KMS-11 (cell line): ENCODE results near the gene MACROD1.

Source experiments
- H2AFZ ChIP-seq: fragments of 200-600 bp; sonication (generic); 2 replicates; pipeline ENCODE4 v1.6.1; 2016; ENCODE audit warnings: antibody characterized with exemption, mixed run types, low read depth
- H3K27ac ChIP-seq: fragments of 200-600 bp; sonication (generic); 2 replicates; pipeline ENCODE4 v1.6.1; 2016; ENCODE audit warnings: mild to moderate bottlenecking, mixed run types
- H3K27me3 ChIP-seq: fragments of 200-600 bp; sonication (generic); 2 replicates; pipeline ENCODE4 v1.6.1; 2017; ENCODE audit warnings: mild to moderate bottlenecking, low read depth, mixed run types, moderate library complexity; ENCODE audit not compliant: insufficient read depth
- H3K36me3 ChIP-seq: fragments of 200-600 bp; sonication (generic); 2 replicates; pipeline ENCODE4 v1.6.1; 2017; ENCODE audit warnings: mild to moderate bottlenecking, mixed run types; ENCODE audit not compliant: insufficient read depth
- H3K4me1 ChIP-seq: fragments of 200-600 bp; sonication (generic); 2 replicates; pipeline ENCODE4 v1.6.1; 2016; ENCODE audit warnings: mild to moderate bottlenecking, low read depth, mixed run types; ENCODE audit not compliant: poor library complexity, severe bottlenecking
- H3K4me2 ChIP-seq: fragments of 200-600 bp; sonication (generic); 2 replicates; pipeline ENCODE4 v1.7.0; 2016; ENCODE audit warnings: mild to moderate bottlenecking, mixed run types
- H3K4me3 ChIP-seq: fragments of 200-600 bp; sonication (generic); IDR thresholded peaks from 2 replicates; pipeline ENCODE4 v1.6.1; 2017; ENCODE audit warnings: low read depth, low read length, mixed read lengths; ENCODE audit not compliant: insufficient read depth
- H3K79me2 ChIP-seq: fragments of 200-600 bp; sonication (generic); 2 replicates; pipeline ENCODE4 v1.6.1; 2016; ENCODE audit warnings: low read depth, mixed run types; ENCODE audit not compliant: insufficient read depth
- H3K9ac ChIP-seq: fragments of 200-600 bp; sonication (generic); 2 replicates; pipeline ENCODE4 v1.6.1; 2016; ENCODE audit warnings: mild to moderate bottlenecking, mixed run types
- H4K20me1 ChIP-seq: fragments of 200-600 bp; sonication (generic); 2 replicates; pipeline ENCODE4 v1.6.1; 2016; ENCODE audit warnings: mild to moderate bottlenecking, mixed run types; ENCODE audit not compliant: insufficient read depth
- TF ChIP-seq, protein P1 (sequence below): fragments of 200-600 bp; sonication (generic); conservative IDR thresholded peaks from 2 replicates; pipeline ENCODE4 v1.6.1; 2017; ENCODE audit warnings: low read depth, mild to moderate bottlenecking, antibody characterized with exemption, low read length, moderate library complexity, mixed read lengths

The MACROD1 gene

DNA sequence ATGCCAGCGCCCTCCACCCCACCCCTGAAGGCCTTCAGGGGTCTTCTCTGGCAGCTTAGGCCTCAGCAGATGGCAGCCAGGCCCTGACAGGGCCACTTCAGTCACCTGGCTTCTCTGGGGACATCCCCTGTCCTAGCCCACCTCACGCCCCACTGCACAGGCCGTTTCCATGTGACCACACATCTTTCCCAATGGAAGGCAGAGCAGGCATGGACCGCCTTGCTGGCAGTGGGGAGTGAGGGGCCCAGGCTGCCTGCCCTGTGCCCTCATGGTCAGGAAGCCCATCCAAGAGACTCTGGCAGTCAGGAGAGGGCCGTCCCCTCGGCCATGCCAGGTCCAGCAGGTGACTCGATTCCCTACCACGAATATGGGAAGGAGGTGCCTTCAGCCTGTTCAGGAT lies 25.8 kb downstream of the MACROD1 start:
- TF ChIP-seq, protein P1, sequence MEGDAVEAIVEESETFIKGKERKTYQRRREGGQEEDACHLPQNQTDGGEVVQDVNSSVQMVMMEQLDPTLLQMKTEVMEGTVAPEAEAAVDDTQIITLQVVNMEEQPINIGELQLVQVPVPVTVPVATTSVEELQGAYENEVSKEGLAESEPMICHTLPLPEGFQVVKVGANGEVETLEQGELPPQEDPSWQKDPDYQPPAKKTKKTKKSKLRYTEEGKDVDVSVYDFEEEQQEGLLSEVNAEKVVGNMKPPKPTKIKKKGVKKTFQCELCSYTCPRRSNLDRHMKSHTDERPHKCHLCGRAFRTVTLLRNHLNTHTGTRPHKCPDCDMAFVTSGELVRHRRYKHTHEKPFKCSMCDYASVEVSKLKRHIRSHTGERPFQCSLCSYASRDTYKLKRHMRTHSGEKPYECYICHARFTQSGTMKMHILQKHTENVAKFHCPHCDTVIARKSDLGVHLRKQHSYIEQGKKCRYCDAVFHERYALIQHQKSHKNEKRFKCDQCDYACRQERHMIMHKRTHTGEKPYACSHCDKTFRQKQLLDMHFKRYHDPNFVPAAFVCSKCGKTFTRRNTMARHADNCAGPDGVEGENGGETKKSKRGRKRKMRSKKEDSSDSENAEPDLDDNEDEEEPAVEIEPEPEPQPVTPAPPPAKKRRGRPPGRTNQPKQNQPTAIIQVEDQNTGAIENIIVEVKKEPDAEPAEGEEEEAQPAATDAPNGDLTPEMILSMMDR: no peak
- Histone ChIP-seq H3K79me2 (no peaks in the 10 kb centered on the region), H3K4me2 (no peak overlapping the region), H3K4me1 (no peaks in the 10 kb centered on the region), H2AFZ (no peak overlapping the region), H3K27ac (no peak overlapping the region), H3K9ac (no peak overlapping the region), H4K20me1 (no peaks in the 10 kb centered on the region), H3K4me3 (no peak overlapping the region), H3K36me3 (no peaks in the 10 kb centered on the region), H3K27me3 (no peaks in the 10 kb centered on the region)

DNA sequence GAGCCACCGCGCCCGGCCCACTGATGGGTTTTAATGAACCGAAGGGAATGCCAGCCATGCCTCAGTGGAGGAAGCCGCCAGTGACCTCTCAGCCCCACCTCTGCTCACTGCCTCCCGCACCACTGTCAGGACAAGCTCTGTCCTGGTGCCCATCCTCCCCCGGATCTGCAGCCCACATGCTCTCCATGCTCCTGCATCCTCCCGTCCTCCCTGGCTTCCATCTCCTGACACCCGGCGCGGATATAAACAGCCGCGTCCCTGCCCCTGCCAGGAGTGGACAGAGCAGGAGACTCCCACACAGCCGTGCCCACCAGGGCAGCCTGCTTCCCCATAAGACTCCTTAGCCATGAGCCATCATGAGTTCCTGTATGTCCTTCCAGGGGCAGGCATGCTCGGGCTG lies 26.9 kb downstream of the MACROD1 start:
- H3K4me1 ChIP-seq: no peaks in the 10 kb centered on the region
- TF ChIP-seq, protein P1: no peak
- no peaks in the 10 kb centered on the region for H3K27me3 ChIP-seq
- no peaks in the 10 kb centered on the region for H3K79me2 ChIP-seq
- no peak overlapping the region for H2AFZ ChIP-seq
- H3K36me3 ChIP-seq: no peaks in the 10 kb centered on the region
- H3K9ac ChIP-seq: no peak overlapping the region
- H3K4me2 ChIP-seq: no peak overlapping the region
- no peaks in the 10 kb centered on the region for H4K20me1 ChIP-seq
- H3K27ac ChIP-seq: no peak overlapping the region
- H3K4me3 ChIP-seq: no peak overlapping the region

DNA sequence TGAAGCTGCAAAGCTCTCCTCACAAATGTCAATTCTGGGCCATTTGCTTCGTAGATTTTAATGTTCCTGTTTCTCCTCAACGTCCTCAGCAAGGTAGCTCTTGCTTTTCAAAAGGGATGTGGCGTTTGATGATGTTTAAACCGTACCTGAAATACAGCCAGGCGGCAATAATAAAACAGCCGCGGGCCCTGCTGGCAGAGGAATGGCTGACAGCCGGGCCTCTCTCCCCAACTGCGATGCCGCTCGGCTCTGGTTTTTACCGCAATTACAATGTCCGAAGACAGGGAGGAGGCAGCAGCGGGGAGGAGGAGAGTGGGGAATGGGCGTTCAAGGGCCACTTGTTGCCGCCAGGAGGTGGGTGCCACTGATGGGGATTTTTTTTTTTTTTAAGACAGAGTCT lies 27.5 kb downstream of the MACROD1 start:
- Histone ChIP-seq H3K9ac (no peak overlapping the region), H3K4me3 (no peak overlapping the region), H2AFZ (no peak overlapping the region), H3K36me3 (no peaks in the 10 kb centered on the region), H3K27me3 (no peaks in the 10 kb centered on the region), H3K79me2 (no peaks in the 10 kb centered on the region), H3K4me2 (no peak overlapping the region), H4K20me1 (no peaks in the 10 kb centered on the region), H3K4me1 (no peaks in the 10 kb centered on the region), H3K27ac (no peak overlapping the region)
- TF ChIP-seq, protein P1: no peak

DNA sequence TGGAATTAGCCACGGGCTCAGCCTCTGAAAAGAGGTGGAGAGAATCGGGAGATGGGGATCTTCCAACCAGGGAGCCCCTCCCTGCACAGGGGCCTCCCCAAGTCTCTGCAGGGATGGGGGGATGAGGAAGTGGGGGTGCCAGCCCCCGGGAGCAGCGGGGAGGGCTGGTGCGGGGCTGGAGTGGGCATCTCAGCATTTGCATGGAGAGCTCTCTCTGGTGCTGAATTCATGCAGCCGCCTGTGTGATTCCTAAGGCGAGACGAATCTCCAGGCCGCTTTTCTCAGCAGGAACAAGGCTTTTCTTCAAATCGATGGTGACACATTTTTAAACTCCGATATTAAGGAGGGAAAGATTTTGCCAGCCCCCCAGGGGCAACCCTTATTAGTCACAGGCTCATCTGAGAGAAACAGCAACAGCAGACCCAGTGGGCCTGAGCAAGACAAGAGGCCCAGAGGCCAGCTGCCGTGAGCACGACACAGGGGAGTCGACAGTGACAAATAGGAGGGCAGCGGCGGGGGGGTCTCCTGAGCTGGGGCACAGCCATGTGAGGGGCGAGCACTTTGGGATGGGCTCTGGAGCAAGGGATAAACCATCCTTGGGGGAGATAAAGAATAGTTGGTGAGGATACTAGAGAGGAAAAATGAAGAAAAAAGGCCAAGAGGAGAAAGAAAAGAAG lies 29.0 kb downstream of the MACROD1 start:
- H2AFZ ChIP-seq: no peak overlapping the region

More for the DNA sequence above, 29.0 kb downstream of the MACROD1 start:
- H3K27ac ChIP-seq: no peak overlapping the region
- H3K4me1 ChIP-seq: no peaks in the 10 kb centered on the region
- no peaks in the 10 kb centered on the region for H3K27me3 ChIP-seq
- H3K4me2 ChIP-seq: no peak overlapping the region
- H3K79me2 ChIP-seq: no peaks in the 10 kb centered on the region
- H3K4me3 ChIP-seq: no peak overlapping the region
- TF ChIP-seq, protein P1: no peak
- no peaks in the 10 kb centered on the region for H4K20me1 ChIP-seq
- no peak overlapping the region for H3K9ac ChIP-seq
- H3K36me3 ChIP-seq: no peaks in the 10 kb centered on the region
